ENCODE results near the gene LRRC37A.
"Not testable (repeated sequence)": the region's sequence is repeated elsewhere in the genome, so short reads cannot be mapped to it uniquely, and the experiment has no call there.

LRRC37A gene

GRCh38 chr17:46361145-46361735 is 66.3 kb downstream of the LRRC37A start:
- H3K4me2 ChIP-seq (ENCODE audit: low read length); H3K9ac ChIP-seq (ENCODE audit: low read length); H3K9me3 ChIP-seq (ENCODE audit: insufficient read depth, low read depth, low read length); H3K23ac ChIP-seq (ENCODE audit: low read length); H3K4ac ChIP-seq (ENCODE audit: low read depth, low read length); H3K79me1 ChIP-seq (ENCODE audit: low read length); H3K18ac ChIP-seq (ENCODE audit: low read length); H2BK12ac ChIP-seq (ENCODE audit: low read length); H3K27me3 ChIP-seq (ENCODE audit: insufficient read depth, low read length); H3K4me1 ChIP-seq (ENCODE audit: control insufficient read depth in 1 of 2, insufficient read depth in 2 of 2, low read length in 2 of 2); H4K8ac ChIP-seq (ENCODE audit: low read depth, low read length); H2BK5ac ChIP-seq (ENCODE audit: low read depth, low read length, poor library complexity); DNase-seq; H3K79me2 ChIP-seq (ENCODE audit: control insufficient read depth, insufficient read depth, low read length, poor library complexity); H3K14ac ChIP-seq (ENCODE audit: low read length); H2AK5ac ChIP-seq (ENCODE audit: low read length); H4K12ac ChIP-seq (ENCODE audit: low read depth, low read length); H3K4me3 ChIP-seq (ENCODE audit: low read depth, low read length); H3K36me3 ChIP-seq (ENCODE audit: control insufficient read depth in 1 of 2, insufficient read depth in 2 of 2, low read length in 2 of 2); H3K27ac ChIP-seq (ENCODE audit: low read depth, low read length); H2AFZ ChIP-seq (ENCODE audit: insufficient read depth, low read length, poor library complexity); H4K91ac ChIP-seq (ENCODE audit: low read depth, low read length); H2BK120ac ChIP-seq (ENCODE audit: insufficient read depth, low read length, poor library complexity): not testable (repeated sequence)
- no CpG with 5 or more reads among the region's 42 CpGs for WGBS (ENCODE audit: extremely low coverage, insufficient coverage, insufficient read length)

GRCh38 chr17:46361755-46362154 is 66.8 kb downstream of the LRRC37A start, which contains the start of gene ARL17B:
TSS of gene ARL17B (minus strand) at chr17:46361766. CDS start at chr17:46358397, 3,369 bp downstream.
- not testable (repeated sequence) for H3K4me1 ChIP-seq (ENCODE audit: control insufficient read depth in 1 of 2, insufficient read depth in 2 of 2, low read length in 2 of 2)
- WGBS (ENCODE audit: extremely low coverage, insufficient coverage, insufficient read length) = no CpG with 5 or more reads among the region's 22 CpGs

GRCh38 chr17:46367520-46367919 is 72.6 kb downstream of the LRRC37A start:
- not testable (repeated sequence) for H2BK12ac ChIP-seq (ENCODE audit: low read length); H2BK120ac ChIP-seq (ENCODE audit: insufficient read depth, low read length, poor library complexity)
- WGBS (ENCODE audit: extremely low coverage, insufficient coverage, insufficient read length) = no CpG with 5 or more reads among the region's 3 CpGs

More at GRCh38 chr17:46361755-46362154, 66.8 kb downstream of the LRRC37A start, which contains the start of gene ARL17B:
- DNase-seq; H2BK12ac ChIP-seq (ENCODE audit: low read length); H3K4me2 ChIP-seq (ENCODE audit: low read length); H2AK5ac ChIP-seq (ENCODE audit: low read length); H3K14ac ChIP-seq (ENCODE audit: low read length); H3K27ac ChIP-seq (ENCODE audit: low read depth, low read length); H3K4ac ChIP-seq (ENCODE audit: low read depth, low read length); H4K8ac ChIP-seq (ENCODE audit: low read depth, low read length); H2AFZ ChIP-seq (ENCODE audit: insufficient read depth, low read length, poor library complexity); H3K79me1 ChIP-seq (ENCODE audit: low read length); H3K79me2 ChIP-seq (ENCODE audit: control insufficient read depth, insufficient read depth, low read length, poor library complexity); H4K91ac ChIP-seq (ENCODE audit: low read depth, low read length); H3K27me3 ChIP-seq (ENCODE audit: insufficient read depth, low read length); H4K12ac ChIP-seq (ENCODE audit: low read depth, low read length); H3K9ac ChIP-seq (ENCODE audit: low read length); H2BK120ac ChIP-seq (ENCODE audit: insufficient read depth, low read length, poor library complexity); H3K9me3 ChIP-seq (ENCODE audit: insufficient read depth, low read depth, low read length); H3K4me3 ChIP-seq (ENCODE audit: low read depth, low read length); H3K18ac ChIP-seq (ENCODE audit: low read length); H3K36me3 ChIP-seq (ENCODE audit: control insufficient read depth in 1 of 2, insufficient read depth in 2 of 2, low read length in 2 of 2); H3K23ac ChIP-seq (ENCODE audit: low read length); H2BK5ac ChIP-seq (ENCODE audit: low read depth, low read length, poor library complexity): not testable (repeated sequence)

DNA sequence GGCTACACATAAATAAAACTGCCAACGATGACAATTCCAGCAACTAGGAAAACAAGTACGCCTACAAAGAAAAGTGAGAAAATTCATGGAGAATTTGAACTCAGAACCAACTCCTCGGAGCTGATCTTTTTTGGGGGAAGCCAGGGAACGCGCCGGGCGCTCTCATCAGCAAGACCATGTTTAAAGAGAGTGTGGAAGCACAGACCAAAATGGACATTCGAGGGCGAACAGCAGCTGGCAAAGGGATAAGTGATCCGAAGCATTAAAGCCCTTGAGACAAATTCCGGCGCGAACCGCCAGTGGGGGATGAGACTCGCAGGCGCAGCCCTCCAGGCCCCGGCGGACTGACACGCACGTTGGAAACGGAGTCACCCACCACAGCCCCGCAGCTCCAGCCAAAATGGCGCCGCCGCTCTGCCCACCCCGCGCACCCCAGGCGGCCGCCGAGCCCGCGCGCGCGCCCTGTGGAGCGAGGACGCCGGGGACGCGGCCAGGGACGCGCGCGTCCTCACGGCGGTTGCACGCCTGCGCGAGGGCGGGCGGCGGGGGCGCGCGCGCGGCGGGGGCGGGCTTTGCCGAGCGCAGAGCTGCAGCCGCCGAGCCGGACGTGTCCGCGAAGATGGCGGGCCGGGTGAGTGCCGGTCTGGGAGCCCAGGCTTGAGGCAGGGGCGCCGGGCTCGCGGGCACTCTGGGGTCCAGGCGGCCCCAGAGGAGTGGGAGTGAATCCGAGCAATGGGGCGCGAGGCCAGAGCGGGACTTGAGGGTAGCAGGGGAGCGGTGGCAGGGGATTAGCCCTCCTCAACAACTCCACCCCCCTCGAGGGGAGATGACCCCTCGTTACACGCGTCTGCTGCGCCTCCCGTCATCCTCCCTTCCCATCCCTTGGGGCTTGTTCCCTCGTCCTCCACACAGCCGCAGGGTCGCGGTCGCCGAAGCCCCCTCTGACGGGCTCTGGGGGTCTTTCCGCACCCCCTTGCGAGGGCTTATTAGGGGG is 77.6 kb downstream of the LRRC37A start:
- H4K12ac ChIP-seq (ENCODE audit: low read depth, low read length); H3K27me3 ChIP-seq (ENCODE audit: insufficient read depth, low read length); H3K79me1 ChIP-seq (ENCODE audit: low read length); H2AFZ ChIP-seq (ENCODE audit: insufficient read depth, low read length, poor library complexity); H3K18ac ChIP-seq (ENCODE audit: low read length); H3K4ac ChIP-seq (ENCODE audit: low read depth, low read length); DNase-seq; H2AK5ac ChIP-seq (ENCODE audit: low read length); H2BK120ac ChIP-seq (ENCODE audit: insufficient read depth, low read length, poor library complexity); H4K8ac ChIP-seq (ENCODE audit: low read depth, low read length); H3K4me1 ChIP-seq (ENCODE audit: control insufficient read depth in 1 of 2, insufficient read depth in 2 of 2, low read length in 2 of 2); H3K9me3 ChIP-seq (ENCODE audit: insufficient read depth, low read depth, low read length); H2BK5ac ChIP-seq (ENCODE audit: low read depth, low read length, poor library complexity); H3K79me2 ChIP-seq (ENCODE audit: control insufficient read depth, insufficient read depth, low read length, poor library complexity); H3K23ac ChIP-seq (ENCODE audit: low read length); H3K9ac ChIP-seq (ENCODE audit: low read length); H3K4me2 ChIP-seq (ENCODE audit: low read length); H2BK12ac ChIP-seq (ENCODE audit: low read length); H3K4me3 ChIP-seq (ENCODE audit: low read depth, low read length); H3K14ac ChIP-seq (ENCODE audit: low read length); H3K36me3 ChIP-seq (ENCODE audit: control insufficient read depth in 1 of 2, insufficient read depth in 2 of 2, low read length in 2 of 2); H3K27ac ChIP-seq (ENCODE audit: low read depth, low read length); H4K91ac ChIP-seq (ENCODE audit: low read depth, low read length): not testable (repeated sequence)
- WGBS (ENCODE audit: extremely low coverage, insufficient coverage, insufficient read length) = no CpG with 5 or more reads among the region's 95 CpGs

More at GRCh38 chr17:46367520-46367919, 72.6 kb downstream of the LRRC37A start:
- H3K79me2 ChIP-seq (ENCODE audit: control insufficient read depth, insufficient read depth, low read length, poor library complexity); H3K14ac ChIP-seq (ENCODE audit: low read length); H3K4ac ChIP-seq (ENCODE audit: low read depth, low read length); H3K4me1 ChIP-seq (ENCODE audit: control insufficient read depth in 1 of 2, insufficient read depth in 2 of 2, low read length in 2 of 2); H3K18ac ChIP-seq (ENCODE audit: low read length); H2AK5ac ChIP-seq (ENCODE audit: low read length); H4K12ac ChIP-seq (ENCODE audit: low read depth, low read length); H3K79me1 ChIP-seq (ENCODE audit: low read length); H2AFZ ChIP-seq (ENCODE audit: insufficient read depth, low read length, poor library complexity); H3K27ac ChIP-seq (ENCODE audit: low read depth, low read length); H3K9me3 ChIP-seq (ENCODE audit: insufficient read depth, low read depth, low read length); H3K9ac ChIP-seq (ENCODE audit: low read length); H4K91ac ChIP-seq (ENCODE audit: low read depth, low read length); DNase-seq; H3K27me3 ChIP-seq (ENCODE audit: insufficient read depth, low read length); H3K4me3 ChIP-seq (ENCODE audit: low read depth, low read length); H2BK5ac ChIP-seq (ENCODE audit: low read depth, low read length, poor library complexity); H3K36me3 ChIP-seq (ENCODE audit: control insufficient read depth in 1 of 2, insufficient read depth in 2 of 2, low read length in 2 of 2); H3K23ac ChIP-seq (ENCODE audit: low read length); H3K4me2 ChIP-seq (ENCODE audit: low read length); H4K8ac ChIP-seq (ENCODE audit: low read depth, low read length): not testable (repeated sequence)

All from trophoblast cell (in vitro differentiated cells and primary cell).